ENCODE measurements around the gene FBXL22. TPM values are rescaled to one million over a fixed set of nuclear protein-coding genes. Genes with fewer than 3 reads are reported as not detected.

The FBXL22 gene
- total RNA-seq, 1 experiment from 2014 or later: 0.49 TPM

DNA sequence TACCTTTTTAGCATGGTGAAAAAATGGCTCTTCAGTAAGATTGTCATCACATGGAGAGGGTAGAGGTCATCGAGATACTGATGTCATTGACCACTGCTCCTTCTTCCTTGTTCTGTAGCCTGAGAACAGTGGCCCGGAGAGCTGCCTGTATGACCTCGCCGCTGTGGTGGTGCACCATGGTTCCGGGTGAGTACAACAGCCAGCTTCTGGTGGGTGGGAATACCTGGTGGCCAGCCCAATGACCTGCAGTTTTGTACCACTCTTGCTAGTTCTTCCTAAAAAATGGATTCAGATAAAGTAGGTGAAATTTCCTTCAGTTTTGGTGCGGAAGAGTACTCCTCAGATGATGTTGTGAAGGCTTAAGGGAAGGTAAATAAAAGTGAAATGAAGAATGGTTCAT, 8.4 kb upstream of the FBXL22 start:
- RAD21 ChIA-PET (ENCODE audit: low non-redundant PET in 1 of 2, low total read pairs in 2 of 2, uncharacterized antibody in 2 of 2, unreplicated experiment in 2 of 2): no interaction called here
- POLR2A ChIA-PET: no interaction called here
- ATAC-seq: no peak
- H3K4me3 ChIP-seq (replicated peaks in 1 of 2; ENCODE audit: low read depth in 1 of 2, low read length in 2 of 2): no peak overlapping the region
- no peak overlapping the region for H3K9ac ChIP-seq (ENCODE audit: low read length)
- no peak overlapping the region for H2AFZ ChIP-seq (ENCODE audit: low read depth, low read length, poor library complexity, severe bottlenecking)
- no peak overlapping the region for H3K4me2 ChIP-seq (ENCODE audit: low read length)
- intact Hi-C loops (cut with micrococcal nuclease): no loop called here
- CTCF ChIA-PET: interaction anchor here (1.2 kb wide), 1 partner anchor 11 kb away, joined by 5 read pairs; no protein-coding TSS in a partner anchor
- H3K27me3 ChIP-seq (ENCODE audit: insufficient read depth, low read length): no peaks in the 10 kb centered on the region
- no peaks in the 10 kb centered on the region for H3K79me2 ChIP-seq (ENCODE audit: insufficient read depth, low read length)
- TF ChIP-seq YY1 (IDR thresholded peaks at IDR 0.05; ENCODE audit: extremely low read depth, insufficient replicate concordance, low read depth, low read length) (no peak), JUND (IDR thresholded peaks at IDR 0.05) (no peak), SIN3A (IDR thresholded peaks at IDR 0.05; ENCODE audit: low read depth) (no peak), SP1 (IDR thresholded peaks at IDR 0.05; ENCODE audit: low read depth) (no peak), EZH2phosphoT487 (IDR thresholded peaks at IDR 0.05; ENCODE audit: borderline replicate concordance) (no peak), POLR2AphosphoS5 (IDR thresholded peaks at IDR 0.05; ENCODE audit: low read depth, low read length) (no peak), ZFX (IDR thresholded peaks at IDR 0.05) (no peak)
- TF ChIP-seq, protein P1, sequence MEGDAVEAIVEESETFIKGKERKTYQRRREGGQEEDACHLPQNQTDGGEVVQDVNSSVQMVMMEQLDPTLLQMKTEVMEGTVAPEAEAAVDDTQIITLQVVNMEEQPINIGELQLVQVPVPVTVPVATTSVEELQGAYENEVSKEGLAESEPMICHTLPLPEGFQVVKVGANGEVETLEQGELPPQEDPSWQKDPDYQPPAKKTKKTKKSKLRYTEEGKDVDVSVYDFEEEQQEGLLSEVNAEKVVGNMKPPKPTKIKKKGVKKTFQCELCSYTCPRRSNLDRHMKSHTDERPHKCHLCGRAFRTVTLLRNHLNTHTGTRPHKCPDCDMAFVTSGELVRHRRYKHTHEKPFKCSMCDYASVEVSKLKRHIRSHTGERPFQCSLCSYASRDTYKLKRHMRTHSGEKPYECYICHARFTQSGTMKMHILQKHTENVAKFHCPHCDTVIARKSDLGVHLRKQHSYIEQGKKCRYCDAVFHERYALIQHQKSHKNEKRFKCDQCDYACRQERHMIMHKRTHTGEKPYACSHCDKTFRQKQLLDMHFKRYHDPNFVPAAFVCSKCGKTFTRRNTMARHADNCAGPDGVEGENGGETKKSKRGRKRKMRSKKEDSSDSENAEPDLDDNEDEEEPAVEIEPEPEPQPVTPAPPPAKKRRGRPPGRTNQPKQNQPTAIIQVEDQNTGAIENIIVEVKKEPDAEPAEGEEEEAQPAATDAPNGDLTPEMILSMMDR (IDR thresholded peaks at IDR 0.05 in 2 of 3, conservative IDR thresholded peaks at IDR 0.05 in 1 of 3; ENCODE audit: borderline replicate concordance in 1 of 3, insufficient read depth in 1 of 3, low read depth in 2 of 3, low read length in 2 of 3): no peak
- H3K4me1 ChIP-seq (ENCODE audit: control insufficient read depth in 1 of 2, insufficient read depth in 2 of 2, low read length in 2 of 2): no peaks in the 10 kb centered on the region
- H4K20me1 ChIP-seq (ENCODE audit: insufficient read depth): no peaks in the 10 kb centered on the region
- no peak overlapping the region for H3K27ac ChIP-seq (ENCODE audit: low read depth, low read length)
- DNase-seq (ENCODE audit: low read depth, low spot score): no peak
- BruUV-seq (replicated peaks): no TSS peak
- H3K36me3 ChIP-seq (ENCODE audit: control insufficient read depth in 1 of 2, insufficient read depth in 2 of 2, low read length in 2 of 2): peaks cover 22 to 32% of the 10 kb centered on the region in 2 experiments
- H3K9me3 ChIP-seq (ENCODE audit: control insufficient read depth in 1 of 2, insufficient read depth in 1 of 2, low read depth in 1 of 2, low read length in 2 of 2): no peaks in the 10 kb centered on the region
- H3K9me2 ChIP-seq (ENCODE audit: insufficient read depth): no peaks in the 10 kb centered on the region

All from HCT116 (cell line).